NCI-H187 (cell line): ENCODE data around the gene TMPO.
"Not testable (repeated sequence)": the region's sequence is repeated elsewhere in the genome, so short reads cannot be mapped to it uniquely, and the experiment has no call there.

ENCODE experiments used
- DNase-seq, 2 experiments: peaks; one replicate each; lab custom pipeline; 2025; lab: John Stamatoyannopoulos, UW

The TMPO gene

DNA sequence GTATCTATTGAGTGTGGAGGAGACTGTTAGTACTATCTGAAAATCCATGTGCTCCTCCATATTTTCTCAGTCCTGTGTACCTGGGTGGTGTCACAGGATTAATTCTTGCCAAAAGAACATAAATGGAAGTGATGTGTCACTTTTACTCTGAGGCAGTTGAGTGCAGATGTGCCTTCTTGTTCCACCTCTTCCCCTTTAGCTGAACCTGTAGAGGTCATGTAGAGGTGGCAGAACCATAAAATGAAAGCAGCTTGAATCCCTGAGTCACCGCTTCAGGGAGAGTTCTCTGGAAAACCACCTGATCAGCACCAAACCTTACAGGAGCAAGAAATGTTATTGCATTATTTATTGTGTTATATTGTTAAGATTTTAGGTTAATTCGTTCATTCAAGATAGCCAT lies 63.4 kb downstream of the TMPO start:
- DNase-seq: no peak

DNA sequence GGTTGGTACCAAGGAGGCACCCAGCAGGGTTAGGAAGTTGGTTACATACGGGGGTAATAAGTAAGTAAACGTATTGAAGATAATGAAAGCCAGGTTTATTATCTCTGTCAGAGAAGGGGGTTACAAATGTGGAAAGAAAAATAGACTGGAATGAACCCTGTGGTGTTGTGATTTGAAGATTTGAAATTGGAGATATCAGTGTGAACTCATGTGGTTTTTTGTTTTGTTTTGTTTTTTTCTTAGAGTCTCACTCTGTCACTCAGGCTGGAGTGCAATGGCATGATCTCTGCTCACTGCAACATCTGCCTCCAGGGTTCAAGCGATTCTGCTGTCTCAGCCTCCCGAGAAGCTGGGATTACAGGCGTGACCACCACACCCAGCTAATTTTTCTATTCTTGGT lies 64.0 kb downstream of the TMPO start:
- no peak for DNase-seq

GRCh38 chr12:98579835-98580234 lies 64.4 kb downstream of the TMPO start:
- no peak for DNase-seq

DNA sequence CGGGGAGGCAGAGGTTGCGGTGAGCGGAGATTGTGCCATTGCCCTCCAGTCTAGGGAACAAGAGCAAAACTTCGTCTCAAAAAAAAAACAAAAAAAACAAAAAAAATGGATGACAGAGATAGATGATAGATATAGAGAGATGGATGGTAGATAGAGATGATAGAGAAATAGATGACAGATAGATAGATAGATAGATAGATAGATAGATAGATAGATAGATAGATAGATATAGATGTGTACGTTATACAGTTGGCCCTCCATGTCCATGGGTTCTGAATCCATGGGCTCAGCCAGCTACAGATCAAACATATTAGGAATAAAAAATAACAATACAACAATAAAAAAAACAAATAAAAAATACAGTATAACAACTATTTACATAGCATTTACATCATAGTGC lies 65.3 kb downstream of the TMPO start:
- no peak for DNase-seq

DNA sequence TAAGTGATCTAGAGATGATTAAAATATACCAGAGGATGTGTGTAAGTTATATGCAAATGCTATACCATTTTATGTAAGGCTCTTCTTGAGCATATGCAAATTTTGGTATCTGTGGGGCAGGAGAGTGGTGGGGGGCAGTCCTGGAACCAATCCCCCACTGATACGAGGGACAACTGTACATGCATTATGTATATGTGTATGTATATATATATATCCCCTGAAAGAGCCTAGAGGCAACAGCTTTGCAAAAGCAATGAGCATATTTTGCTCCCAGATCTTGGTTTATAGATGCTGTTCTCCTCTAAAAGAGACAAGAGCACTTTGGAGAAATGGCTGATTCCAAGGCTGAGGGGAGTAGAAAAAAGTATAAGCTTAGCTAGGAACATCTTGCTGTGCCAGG lies 65.7 kb downstream of the TMPO start:
- DNase-seq: no peak

GRCh38 chr12:98582093-98582492 lies 66.7 kb downstream of the TMPO start:
- no peak for DNase-seq

DNA sequence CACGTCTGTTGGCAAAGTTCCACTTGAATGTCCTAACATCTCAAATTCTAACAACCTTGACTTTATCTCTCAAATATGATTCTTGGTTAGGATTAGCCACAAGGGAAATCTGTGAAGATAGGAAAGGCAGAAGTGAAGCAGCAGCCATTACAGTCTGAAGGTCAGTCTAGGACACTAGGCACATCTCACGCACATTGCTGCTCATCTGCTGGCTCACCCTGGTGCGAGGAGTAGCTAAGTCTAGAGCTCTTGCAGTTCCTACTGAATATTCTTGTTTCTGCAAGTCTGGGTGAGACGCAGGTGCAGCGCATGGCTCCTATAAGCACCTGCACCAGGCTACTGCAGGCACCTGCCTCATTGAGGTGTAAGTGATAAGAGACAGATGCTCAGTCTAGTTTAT lies 71.7 kb downstream of the TMPO start:
- peak; percentile 84 to 89 for DNase-seq

DNA sequence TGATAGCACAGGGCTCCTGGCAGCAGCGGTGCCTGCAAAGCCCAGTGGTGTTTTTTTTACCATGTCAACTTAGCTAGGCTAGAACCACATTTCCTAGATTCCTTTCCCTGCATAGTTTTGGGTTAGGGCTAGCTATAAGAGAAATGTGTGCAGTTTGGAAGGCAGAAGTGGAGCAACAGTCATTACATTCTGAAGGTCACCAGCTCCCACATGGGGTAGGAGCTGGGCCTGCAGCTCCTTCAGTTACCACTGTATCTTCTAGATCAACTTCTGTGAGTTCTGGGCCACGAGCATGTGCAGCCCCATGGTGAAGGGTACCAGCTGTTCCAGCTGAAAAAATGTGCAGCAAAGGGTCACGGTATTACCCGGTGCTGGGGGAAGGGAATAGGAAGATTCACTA lies 75.8 kb downstream of the TMPO start:
- DNase-seq: no peak

DNA sequence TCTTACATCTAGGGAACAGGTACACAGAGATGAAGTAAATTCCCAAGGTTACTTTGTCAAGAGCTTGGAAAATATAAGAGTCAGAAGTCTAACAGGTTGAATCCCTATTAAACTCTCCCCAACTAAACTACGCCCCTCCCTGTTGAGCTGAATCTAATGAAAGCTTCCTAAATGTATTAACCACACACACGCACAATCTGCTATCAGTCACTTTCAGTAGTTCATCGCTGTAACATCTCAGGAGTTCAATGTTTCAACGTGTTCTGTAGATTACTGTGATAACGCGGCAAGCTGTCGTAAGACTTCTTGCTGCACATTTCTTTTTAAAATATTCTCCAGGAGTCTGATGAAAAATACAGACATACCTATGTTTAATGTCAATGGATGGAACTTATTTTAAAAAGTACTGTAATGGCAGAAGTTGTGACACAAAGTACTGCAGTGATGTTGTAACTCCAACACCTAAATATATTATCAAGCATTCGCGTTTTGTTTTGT lies 77.5 kb downstream of the TMPO start:
- DNase-seq: peak in 1 of 2 experiments; percentile 76

- DNase-seq: peak; percentile 98
These were observed 78.1 kb downstream of the TMPO start, which contains the start of gene SLC25A3 for GRCh38 chr12:98593351-98594049. SLC25A3 (plus strand) TSS chr12:98593686; CDS start chr12:98593979, 293 bp downstream.

- no peak for DNase-seq
These were observed 78.9 kb downstream of the TMPO start for GRCh38 chr12:98594050-98594835.

GRCh38 chr12:98595243-98595988 lies 80.0 kb downstream of the TMPO start:
- no peak for DNase-seq

- not testable (repeated sequence) for DNase-seq
These were observed 81.9 kb downstream of the TMPO start for GRCh38 chr12:98597313-98597712.
